Measurements from ENCODE around the gene TBC1D9.
"Not testable (repeated sequence)": the region's sequence is repeated elsewhere in the genome, so short reads cannot be mapped to it uniquely, and the experiment has no call there.

Gene TBC1D9

DNA sequence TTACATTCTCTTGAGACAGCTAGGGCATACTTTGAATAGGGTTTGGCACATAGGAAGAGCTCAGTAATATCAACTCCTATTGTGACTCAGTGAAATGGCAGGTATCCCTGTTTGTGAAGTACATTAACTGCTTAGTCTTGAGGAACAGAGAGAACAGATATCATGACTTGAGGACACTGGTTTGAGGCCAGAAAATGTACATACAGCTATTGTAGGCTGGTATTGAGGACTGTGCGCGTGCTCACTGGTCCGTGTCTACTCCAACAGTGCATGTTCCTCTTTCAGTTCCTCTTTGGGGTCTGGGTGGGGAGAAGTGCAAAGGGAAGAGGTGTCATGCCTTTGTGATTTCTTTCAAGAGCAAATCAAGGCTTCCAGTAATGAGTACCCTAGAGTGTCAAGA lies 34.6 kb upstream of the TBC1D9 start:
- POLR2A ChIA-PET, result no interaction called here
- no peak for DNase-seq (ENCODE audit: low read depth, low spot score)
- CTCF ChIA-PET, result interaction anchor here (0.8 to 1.6 kb wide), 2 partner anchors 10 to 34 kb away, joined by 3 read pairs; partner anchors contain the start of gene TBC1D9
- no peak overlapping the region for H3K4me3 ChIP-seq (ENCODE audit: low read depth, low read length)
- TF ChIP-seq, protein P1, sequence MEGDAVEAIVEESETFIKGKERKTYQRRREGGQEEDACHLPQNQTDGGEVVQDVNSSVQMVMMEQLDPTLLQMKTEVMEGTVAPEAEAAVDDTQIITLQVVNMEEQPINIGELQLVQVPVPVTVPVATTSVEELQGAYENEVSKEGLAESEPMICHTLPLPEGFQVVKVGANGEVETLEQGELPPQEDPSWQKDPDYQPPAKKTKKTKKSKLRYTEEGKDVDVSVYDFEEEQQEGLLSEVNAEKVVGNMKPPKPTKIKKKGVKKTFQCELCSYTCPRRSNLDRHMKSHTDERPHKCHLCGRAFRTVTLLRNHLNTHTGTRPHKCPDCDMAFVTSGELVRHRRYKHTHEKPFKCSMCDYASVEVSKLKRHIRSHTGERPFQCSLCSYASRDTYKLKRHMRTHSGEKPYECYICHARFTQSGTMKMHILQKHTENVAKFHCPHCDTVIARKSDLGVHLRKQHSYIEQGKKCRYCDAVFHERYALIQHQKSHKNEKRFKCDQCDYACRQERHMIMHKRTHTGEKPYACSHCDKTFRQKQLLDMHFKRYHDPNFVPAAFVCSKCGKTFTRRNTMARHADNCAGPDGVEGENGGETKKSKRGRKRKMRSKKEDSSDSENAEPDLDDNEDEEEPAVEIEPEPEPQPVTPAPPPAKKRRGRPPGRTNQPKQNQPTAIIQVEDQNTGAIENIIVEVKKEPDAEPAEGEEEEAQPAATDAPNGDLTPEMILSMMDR (IDR thresholded peaks at IDR 0.05; ENCODE audit: insufficient read depth, low read length, missing control alignments), result no peak

GRCh38 chr4:140790171-140790570 lies 34.0 kb upstream of the TBC1D9 start:
- no peak overlapping the region for H3K4me3 ChIP-seq (ENCODE audit: low read depth, low read length)
- TF ChIP-seq, protein P1 (IDR thresholded peaks at IDR 0.05; ENCODE audit: insufficient read depth, low read length, missing control alignments), result no peak
- DNase-seq (ENCODE audit: low read depth, low spot score), result no peak
- ChIA-PET POLR2A (no interaction called here), CTCF (interaction anchor here (1.6 kb wide), 1 partner anchor 34 kb away, joined by 3 read pairs; the partner anchor contains the start of gene TBC1D9)

DNA sequence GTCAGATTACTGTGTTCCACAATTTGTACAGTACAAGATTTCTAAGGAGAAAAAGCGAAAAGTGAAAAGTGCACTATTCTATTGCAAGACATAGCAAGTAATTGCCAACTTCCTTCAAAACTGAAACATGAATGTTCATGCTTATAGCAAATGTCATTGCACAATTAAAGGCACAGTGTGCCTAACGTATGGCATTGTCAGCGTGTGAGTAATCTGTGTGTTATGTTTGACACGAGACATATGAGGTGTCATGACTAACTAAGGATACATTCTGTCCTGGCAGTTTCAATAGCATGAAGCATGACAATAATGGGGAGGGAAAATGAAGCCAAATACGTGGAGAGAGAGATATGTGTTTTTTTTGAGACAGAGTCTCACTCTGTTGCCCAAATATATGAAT lies 33.6 kb upstream of the TBC1D9 start:
- POLR2A ChIA-PET, result no interaction called here
- H3K4me3 ChIP-seq (ENCODE audit: low read depth, low read length), result no peak overlapping the region
- TF ChIP-seq, protein P1 (IDR thresholded peaks at IDR 0.05; ENCODE audit: insufficient read depth, low read length, missing control alignments), result no peak
- CTCF ChIA-PET, result interaction anchor here (1.6 kb wide), 1 partner anchor 33 kb away, joined by 3 read pairs; the partner anchor contains the start of gene TBC1D9
- DNase-seq (ENCODE audit: low read depth, low spot score), result no peak

GRCh38 chr4:140782787-140783186 lies 26.6 kb upstream of the TBC1D9 start:
- CTCF ChIA-PET; H3K4me3 ChIP-seq (ENCODE audit: low read depth, low read length); POLR2A ChIA-PET; DNase-seq (ENCODE audit: low read depth, low spot score): not testable (repeated sequence)

DNA sequence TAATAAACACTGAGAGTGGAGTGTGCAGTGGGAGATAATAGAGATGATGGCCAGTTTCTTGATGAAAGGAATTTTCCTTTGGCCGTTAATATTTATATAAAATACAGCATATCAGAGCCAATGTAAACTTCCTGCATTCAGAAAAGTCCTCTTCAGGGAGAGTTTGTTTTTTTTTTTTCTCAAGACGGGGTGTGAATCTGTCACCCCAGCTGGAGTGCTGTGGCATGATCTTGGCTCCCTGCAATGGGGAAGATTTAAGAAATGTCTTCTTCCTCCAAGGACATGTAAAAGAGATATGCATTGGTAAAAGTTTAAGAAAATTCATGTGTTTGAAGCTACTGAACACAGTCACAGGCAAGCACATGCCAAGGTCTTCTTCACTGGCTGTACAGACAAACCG lies 25.4 kb upstream of the TBC1D9 start:
- H3K4me3 ChIP-seq (ENCODE audit: low read depth, low read length), result no peak overlapping the region
- TF ChIP-seq, protein P1 (IDR thresholded peaks at IDR 0.05; ENCODE audit: insufficient read depth, low read length, missing control alignments), result no peak
- ChIA-PET CTCF (no interaction called here), POLR2A (no interaction called here)
- no peak for DNase-seq (ENCODE audit: low read depth, low spot score)

- ChIA-PET POLR2A (no interaction called here), CTCF (no interaction called here)
- no peak for DNase-seq (ENCODE audit: low read depth, low spot score)
- TF ChIP-seq, protein P1 (IDR thresholded peaks at IDR 0.05; ENCODE audit: insufficient read depth, low read length, missing control alignments), result no peak
- no peak overlapping the region for H3K4me3 ChIP-seq (ENCODE audit: low read depth, low read length)
These were observed 21.7 kb upstream of the TBC1D9 start for GRCh38 chr4:140777894-140778293.

DNA sequence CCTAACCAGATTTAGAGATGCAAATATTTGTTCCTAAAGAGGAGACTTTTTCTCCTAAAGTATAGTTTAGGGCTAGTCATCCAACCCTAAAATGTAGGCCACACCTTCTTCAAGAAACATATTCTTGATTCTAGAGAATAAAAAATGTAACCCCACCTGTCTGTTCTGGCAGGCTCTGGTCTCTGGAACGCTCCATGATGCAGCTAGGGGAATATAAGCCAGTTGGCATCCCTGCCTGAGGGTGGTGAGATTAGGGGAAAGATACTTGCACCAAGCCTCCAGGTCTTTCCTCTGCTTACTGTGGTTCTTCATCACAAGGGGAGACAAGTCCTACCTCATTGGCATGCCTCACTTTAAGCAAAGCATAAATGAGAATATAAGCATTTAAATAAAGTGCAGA lies 21.2 kb upstream of the TBC1D9 start:
- DNase-seq (ENCODE audit: low read depth, low spot score), result no peak
- CTCF ChIA-PET, result no interaction called here
- POLR2A ChIA-PET, result no interaction called here
- no peak overlapping the region for H3K4me3 ChIP-seq (ENCODE audit: low read depth, low read length)
- TF ChIP-seq, protein P1 (IDR thresholded peaks at IDR 0.05; ENCODE audit: insufficient read depth, low read length, missing control alignments), result no peak
